ENCODE measurements around the gene SRMS.

SRMS gene

DNA sequence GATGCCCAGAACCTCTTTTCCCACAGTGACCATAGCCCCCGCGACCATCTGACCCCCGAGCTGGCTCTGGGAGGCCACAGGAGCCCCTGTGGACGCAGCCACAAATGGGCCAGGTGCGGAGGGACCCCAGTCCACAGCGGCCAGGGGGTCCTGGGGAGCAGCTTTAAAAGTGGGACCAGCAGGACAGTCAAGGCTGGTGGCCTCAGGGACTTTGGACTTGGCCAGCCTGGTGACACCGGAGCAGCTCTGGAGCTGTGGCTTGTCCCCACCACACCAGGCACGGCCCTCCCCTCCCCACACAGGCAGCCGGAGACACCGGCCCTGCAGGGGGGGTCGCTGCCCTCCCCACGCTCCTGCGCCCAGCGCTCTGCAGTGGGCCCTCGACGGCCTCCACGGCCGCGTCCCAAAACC is 9.9 kb upstream of the SRMS start:
- Mint-ChIP-seq H3K9me3 (peaks cover 0 to 1% of the 10 kb centered on the region in 2 donors), H3K4me3 (no peak overlapping the region), H3K27ac (no peak overlapping the region), H3K4me1 (ENCODE audit: low read depth in 2 of 2) (peaks cover 10 to 13% of the 10 kb centered on the region in 2 donors), H3K36me3 (ENCODE audit: insufficient read depth) (peaks cover 28% of the 10 kb centered on the region), H3K27me3 (no peaks in the 10 kb centered on the region)
- no peak for ATAC-seq (replicated peaks)
- DNase-seq: no peak

DNA sequence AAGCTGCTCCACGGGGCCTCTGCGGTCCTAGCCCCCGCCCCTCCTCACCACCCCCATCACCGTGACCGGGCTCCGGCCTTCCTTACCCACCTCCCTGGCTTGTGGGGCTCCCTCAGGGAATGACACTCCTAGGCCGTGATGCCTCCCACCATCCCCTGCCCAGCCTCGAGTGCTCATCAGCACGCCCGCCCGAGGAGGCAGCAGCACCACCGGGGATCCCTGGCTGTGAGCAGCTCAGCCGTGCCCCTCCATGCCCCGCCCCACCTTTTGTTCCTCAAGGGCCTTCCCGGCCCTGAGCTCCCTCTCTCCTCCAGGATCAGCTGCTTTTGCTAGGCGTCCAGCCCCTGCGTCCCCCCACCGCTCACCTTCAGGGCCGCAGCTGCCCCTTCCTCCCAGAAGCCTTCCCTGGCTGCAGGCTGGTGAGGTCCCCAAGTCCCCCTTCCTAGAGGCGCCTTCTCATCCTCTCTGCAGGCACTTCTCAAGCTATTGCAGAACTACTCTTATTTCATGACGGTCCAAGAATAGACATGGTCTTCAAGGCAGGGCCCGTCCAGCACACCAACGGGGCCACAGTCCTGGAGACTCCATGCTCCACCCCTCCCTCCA is 9.4 kb upstream of the SRMS start:
- Mint-ChIP-seq H3K36me3 (ENCODE audit: insufficient read depth) (peaks cover 31% of the 10 kb centered on the region), H3K4me3 (no peak overlapping the region), H3K4me1 (ENCODE audit: low read depth in 2 of 2) (peaks cover 11 to 14% of the 10 kb centered on the region in 2 donors), H3K27me3 (no peaks in the 10 kb centered on the region), H3K9me3 (peaks cover 0 to 1% of the 10 kb centered on the region in 2 donors), H3K27ac (no peak overlapping the region)
- ATAC-seq (replicated peaks) (no peak), DNase-seq (no peak)

DNA sequence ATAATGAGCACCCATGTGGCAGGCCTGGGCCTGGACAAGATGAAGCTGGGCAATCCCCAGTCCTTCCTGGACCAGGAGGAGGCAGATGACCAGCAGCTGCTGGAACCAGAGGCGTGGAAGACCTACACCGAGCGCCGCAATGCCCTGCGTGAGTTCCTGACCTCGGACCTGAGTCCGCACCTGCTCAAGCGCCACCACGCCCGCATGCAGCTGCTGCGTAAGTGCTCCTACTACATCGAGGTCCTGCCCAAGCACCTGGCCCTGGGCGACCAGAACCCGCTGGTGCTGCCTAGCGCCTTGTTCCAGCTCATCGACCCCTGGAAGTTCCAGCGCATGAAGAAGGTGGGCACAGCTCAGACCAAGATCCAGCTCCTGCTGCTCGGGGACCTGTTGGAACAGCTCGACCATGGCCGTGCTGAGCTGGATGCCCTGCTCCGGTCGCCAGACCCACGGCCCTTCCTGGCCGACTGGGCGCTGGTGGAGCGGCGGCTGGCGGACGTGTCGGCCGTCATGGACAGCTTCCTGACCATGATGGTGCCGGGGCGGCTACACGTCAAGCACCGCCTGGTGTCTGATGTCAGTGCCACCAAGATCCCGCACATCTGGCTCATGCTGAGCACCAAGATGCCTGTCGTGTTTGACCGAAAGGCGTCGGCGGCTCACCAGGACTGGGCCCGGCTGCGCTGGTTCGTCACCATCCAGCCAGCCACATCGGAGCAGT is 8.3 kb upstream of the SRMS start:
- Mint-ChIP-seq H3K27me3 (peaks cover 0 to 3% of the 10 kb centered on the region in 2 donors), H3K4me1 (ENCODE audit: low read depth in 2 of 2) (peaks cover 11 to 14% of the 10 kb centered on the region in 2 donors), H3K36me3 (ENCODE audit: insufficient read depth) (peaks cover 32% of the 10 kb centered on the region), H3K27ac (no peak overlapping the region), H3K9me3 (peaks cover 0 to 1% of the 10 kb centered on the region in 2 donors), H3K4me3 (peak overlapping the region in 1 of 2 donors; percentile 21)
- DNase-seq (no peak), ATAC-seq (replicated peaks) (no peak)

DNA sequence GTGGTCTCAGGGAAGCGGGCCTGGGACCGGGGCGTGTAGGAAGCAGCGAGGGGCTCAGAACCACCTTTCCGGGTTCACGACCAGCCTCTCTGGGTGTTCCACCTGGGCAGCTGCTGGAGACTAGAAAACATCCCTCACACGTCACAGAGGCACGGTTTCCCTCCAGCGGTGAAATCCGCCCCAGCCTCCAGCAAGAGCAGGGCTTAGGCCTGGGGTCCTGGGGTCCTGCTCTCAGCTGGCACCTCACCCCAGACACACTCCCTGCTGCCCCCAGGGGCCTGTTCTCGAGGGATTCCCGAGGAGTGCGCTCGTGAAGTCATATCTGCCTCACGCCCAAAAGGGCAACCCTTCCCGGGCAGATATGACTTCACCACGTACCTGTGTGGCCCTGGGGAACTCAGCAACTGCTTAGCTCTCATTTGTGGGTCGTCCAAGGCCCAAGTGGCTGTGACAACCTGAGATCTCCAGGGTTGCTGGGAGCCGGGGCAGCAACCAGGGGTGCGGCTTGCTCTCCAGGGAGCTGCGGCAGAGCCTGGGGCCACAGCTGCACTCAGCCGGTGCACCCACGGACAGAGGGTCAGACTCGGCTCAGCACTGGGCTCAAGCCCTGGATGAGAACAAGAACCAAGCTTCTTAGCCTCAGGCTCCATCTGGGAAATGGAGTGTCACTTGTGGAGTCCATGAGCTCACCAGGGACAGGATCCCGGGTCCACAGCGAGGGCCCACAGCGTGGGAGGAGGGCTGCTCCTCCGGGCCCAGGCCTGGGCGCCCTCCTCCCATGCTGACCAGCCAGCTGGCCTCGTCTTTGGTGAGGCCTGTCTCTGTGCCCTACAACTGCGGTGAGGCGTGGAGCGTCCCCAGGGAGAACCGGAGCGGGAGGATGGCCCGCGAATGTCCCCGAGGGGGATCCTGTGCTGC is 7.1 kb upstream of the SRMS start:
- peaks cover 8 to 15% of the 10 kb centered on the region in 2 donors for H3K27me3 Mint-ChIP-seq
- peaks cover 0 to 1% of the 10 kb centered on the region in 2 donors for H3K9me3 Mint-ChIP-seq
- H3K36me3 Mint-ChIP-seq (ENCODE audit: insufficient read depth): peaks cover 32% of the 10 kb centered on the region
- peaks cover 8 to 14% of the 10 kb centered on the region in 2 donors for H3K4me1 Mint-ChIP-seq (ENCODE audit: low read depth in 2 of 2)
- no peak for ATAC-seq (replicated peaks)
- H3K4me3 Mint-ChIP-seq: peak overlapping the region; percentile 79 to 80
- no peak for DNase-seq
- H3K27ac Mint-ChIP-seq: peak overlapping the region in 1 of 2 donors; percentile 92

DNA sequence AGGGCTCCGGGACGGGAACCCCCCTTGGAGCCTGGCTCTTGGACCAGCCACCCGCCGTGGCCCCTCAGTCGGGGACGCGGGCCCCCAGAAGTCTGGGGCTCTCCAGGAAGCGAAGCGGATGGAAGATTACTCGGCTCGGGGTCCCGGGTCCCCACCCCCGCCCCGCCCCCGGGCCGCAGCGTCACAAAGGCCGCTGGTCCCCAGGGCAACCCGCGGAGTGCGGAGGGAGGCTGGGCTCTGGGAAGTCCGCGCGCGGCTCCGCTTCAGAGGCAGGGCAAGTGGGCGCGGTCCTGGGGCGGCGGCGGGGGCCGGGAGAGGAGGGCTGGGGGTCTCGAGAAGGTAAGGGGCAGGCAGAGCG is 6.4 kb upstream of the SRMS start, which contains the start of gene FNDC11:
Gene FNDC11 (plus strand): TSS at position 227 of the 358 bp plus-strand sequence. CDS start 1,505 bp downstream, outside the sequence.
- peaks cover 9 to 14% of the 10 kb centered on the region in 2 donors for H3K4me1 Mint-ChIP-seq (ENCODE audit: low read depth in 2 of 2)
- H3K27ac Mint-ChIP-seq: peak within 1 kb of the TSS; percentile 92 to 94
- no peaks in the 10 kb centered on the region for H3K9me3 Mint-ChIP-seq
- ATAC-seq (replicated peaks) (peak; percentile 17), DNase-seq (no peak)
- H3K27me3 Mint-ChIP-seq: peaks cover 13 to 22% of the 10 kb centered on the region in 2 donors
- peaks cover 30% of the 10 kb centered on the region for H3K36me3 Mint-ChIP-seq (ENCODE audit: insufficient read depth)
- H3K4me3 Mint-ChIP-seq: peak within 1 kb of the TSS; percentile 79 to 80

DNA sequence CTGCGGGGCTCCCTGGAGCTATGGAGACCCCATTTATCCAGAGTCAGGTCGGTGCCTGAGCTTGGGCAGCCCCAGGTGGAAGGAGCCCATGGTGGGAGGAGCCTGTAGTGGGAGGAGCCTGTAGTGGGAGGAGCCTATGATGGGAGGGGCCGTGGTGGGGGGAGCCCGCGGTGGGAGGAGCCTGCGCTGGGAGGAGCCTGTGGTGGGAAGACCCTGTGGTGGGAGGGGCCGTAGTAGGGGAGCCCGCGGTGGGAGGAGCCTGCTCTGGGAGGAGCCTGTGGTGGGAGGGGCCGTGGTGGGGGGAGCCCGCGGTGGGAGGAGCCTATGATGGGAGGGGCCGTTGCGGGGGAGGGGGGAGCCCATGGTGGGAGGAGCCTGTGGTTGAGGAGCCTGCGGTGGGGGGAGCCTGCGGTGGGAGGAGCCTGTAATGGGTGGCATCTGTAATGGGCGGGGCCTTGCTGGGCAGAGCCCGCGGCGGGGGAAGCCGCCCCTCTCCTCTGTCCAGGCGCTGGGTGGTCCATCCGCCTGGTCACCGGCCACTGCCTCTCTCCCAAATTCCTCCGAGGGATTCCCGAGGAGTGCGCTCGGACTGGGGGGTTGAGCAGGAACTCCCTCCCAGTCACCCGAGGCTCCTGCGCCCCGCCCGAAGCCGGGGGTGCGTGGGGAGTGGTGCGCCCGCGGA is 5.8 kb upstream of the SRMS start:
- peak overlapping the region; percentile 92 to 94 for H3K27ac Mint-ChIP-seq
- peaks cover 9 to 14% of the 10 kb centered on the region in 2 donors for H3K4me1 Mint-ChIP-seq (ENCODE audit: low read depth in 2 of 2)
- peak; percentile 89 to 90 (median 89) for DNase-seq
- peak; percentile 64 for ATAC-seq (replicated peaks)
- peaks cover 25% of the 10 kb centered on the region for H3K36me3 Mint-ChIP-seq (ENCODE audit: insufficient read depth)
- H3K9me3 Mint-ChIP-seq: no peaks in the 10 kb centered on the region
- peaks cover 13 to 27% of the 10 kb centered on the region in 2 donors for H3K27me3 Mint-ChIP-seq
- H3K4me3 Mint-ChIP-seq: peak overlapping the region; percentile 79 to 80

DNA sequence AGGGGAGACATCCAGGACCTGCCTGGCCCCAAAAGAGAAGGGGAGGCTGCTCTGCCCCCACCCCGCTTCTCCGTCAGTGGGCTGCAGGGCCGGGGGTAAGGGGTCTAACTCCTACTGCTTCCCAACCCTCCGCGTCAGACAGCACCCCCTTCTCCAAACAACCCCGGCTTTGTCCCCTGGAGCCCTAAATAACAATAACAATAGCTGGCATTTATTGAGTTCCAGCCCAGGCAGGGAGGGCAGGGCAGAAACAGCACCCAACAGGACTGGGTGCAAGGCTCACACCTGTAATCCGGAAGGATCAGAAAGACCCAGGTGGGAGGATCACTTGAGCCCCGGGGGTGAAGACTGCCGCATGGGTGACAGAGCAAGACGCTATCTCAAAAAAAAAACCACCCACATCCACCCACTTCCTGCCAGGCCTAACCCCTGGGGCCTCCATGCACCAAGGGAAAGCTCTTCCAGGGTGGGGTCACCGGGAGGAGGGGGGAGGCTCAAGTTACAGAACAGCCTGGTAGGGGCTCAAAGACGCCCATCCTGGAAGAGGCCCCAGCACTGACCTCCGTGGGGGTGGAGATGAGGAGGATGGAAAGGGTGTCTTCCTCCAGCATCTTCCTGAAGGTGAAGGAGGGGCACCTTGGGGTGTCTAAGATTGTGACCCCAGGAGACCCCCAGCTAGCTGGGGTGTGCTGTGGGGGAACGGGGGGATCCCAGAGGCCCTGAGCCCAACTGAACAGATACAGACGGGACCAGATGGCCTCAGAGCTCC is 5.1 kb upstream of the SRMS start:
- peak overlapping the region; percentile 79 to 80 for H3K4me3 Mint-ChIP-seq
- ATAC-seq (replicated peaks) (peak; percentile 70), DNase-seq (peak in 2 of 3 experiments; percentile 56 to 59)
- peak overlapping the region; percentile 92 to 94 for H3K27ac Mint-ChIP-seq
- peaks cover 9 to 14% of the 10 kb centered on the region in 2 donors for H3K4me1 Mint-ChIP-seq (ENCODE audit: low read depth in 2 of 2)
- peaks cover 25% of the 10 kb centered on the region for H3K36me3 Mint-ChIP-seq (ENCODE audit: insufficient read depth)
- H3K9me3 Mint-ChIP-seq: no peaks in the 10 kb centered on the region
- peaks cover 13 to 31% of the 10 kb centered on the region in 2 donors for H3K27me3 Mint-ChIP-seq

DNA sequence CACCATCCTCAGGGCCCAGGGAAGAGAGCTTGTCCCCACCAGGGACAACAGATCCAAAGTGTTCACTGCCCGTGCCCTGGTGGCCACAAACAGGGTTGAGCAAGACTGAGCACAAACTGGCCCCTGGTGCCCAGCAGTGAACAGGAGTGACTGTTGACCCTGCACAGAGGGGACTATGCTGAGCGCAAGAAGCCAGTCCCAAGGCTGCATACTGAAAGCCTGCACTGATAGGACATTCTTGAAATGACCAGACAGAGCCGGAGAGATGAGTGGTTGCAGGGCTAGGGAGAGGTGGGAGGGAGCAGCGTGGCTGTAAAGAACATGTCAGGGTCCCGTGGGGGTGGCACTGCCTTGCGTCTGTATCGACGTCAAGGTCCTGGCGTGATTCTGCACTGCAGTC is 3.5 kb upstream of the SRMS start:
- Mint-ChIP-seq H3K27me3 (peaks cover 13 to 40% of the 10 kb centered on the region in 2 donors), H3K27ac (no peak overlapping the region), H3K9me3 (no peaks in the 10 kb centered on the region), H3K4me3 (peak overlapping the region in 1 of 2 donors; percentile 14), H3K36me3 (ENCODE audit: insufficient read depth) (peaks cover 24% of the 10 kb centered on the region), H3K4me1 (ENCODE audit: low read depth in 2 of 2) (peaks cover 9 to 12% of the 10 kb centered on the region in 2 donors)
- DNase-seq (no peak), ATAC-seq (replicated peaks) (no peak)

DNA sequence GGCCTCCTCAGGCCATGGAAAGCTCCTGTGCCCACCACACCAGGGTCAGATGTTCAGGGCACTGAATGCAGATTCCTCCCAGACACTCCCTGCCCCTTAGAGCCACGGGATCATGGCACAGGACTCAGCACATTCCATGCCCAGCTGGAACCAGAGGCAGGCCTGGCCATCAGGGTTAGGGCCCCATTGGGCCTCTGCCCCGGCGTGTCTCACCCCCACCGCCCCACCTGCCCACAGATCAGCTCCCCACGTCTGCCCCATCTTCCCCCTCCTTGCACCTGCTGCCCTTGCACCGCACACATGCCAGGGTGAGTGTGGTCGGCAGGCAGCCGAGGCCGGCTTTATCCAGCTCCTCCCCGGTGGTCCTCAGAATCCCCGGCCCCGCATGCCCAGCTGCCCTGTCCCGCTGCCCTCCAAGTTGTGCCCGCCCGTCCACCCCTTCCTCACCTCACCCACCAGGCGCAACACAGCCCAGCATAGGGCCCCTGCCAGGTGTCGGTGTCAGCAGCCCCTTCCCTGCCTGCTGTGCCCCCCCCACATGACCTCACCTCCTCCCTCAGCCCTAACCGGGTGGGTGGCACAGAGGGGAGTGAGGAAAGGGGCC is 2.2 kb upstream of the SRMS start:
- peaks cover 24% of the 10 kb centered on the region for H3K36me3 Mint-ChIP-seq (ENCODE audit: insufficient read depth)
- DNase-seq (no peak), ATAC-seq (replicated peaks) (no peak)
- H3K4me3 Mint-ChIP-seq: no peak overlapping the region
- H3K27me3 Mint-ChIP-seq: peaks cover 18 to 50% of the 10 kb centered on the region in 2 donors
- no peak overlapping the region for H3K27ac Mint-ChIP-seq
- no peaks in the 10 kb centered on the region for H3K9me3 Mint-ChIP-seq
- H3K4me1 Mint-ChIP-seq (ENCODE audit: low read depth in 2 of 2): peaks cover 13 to 16% of the 10 kb centered on the region in 2 donors

DNA sequence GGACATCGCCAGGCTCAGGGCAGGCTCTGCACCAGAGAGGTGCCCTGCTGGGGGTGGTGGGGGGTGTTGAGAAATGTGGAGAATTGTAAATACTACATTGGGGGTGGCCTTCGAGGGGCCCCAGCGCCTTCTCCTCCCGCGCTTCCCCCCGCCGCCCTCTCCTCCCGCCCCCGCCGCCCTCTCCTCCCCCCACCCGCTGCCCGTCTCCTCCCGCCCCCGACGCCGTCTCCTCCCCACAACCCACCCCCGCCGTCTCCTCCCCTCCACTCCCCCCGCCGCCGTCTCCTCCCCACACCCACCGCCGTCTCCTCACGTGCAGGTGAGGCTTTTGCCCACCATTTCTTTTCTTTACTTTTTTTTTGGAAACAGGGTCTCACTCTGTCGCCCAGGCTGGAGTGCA is 1.5 kb upstream of the SRMS start:
- DNase-seq (no peak), ATAC-seq (replicated peaks) (no peak)
- Mint-ChIP-seq H3K27ac (no peak overlapping the region), H3K4me1 (ENCODE audit: low read depth in 2 of 2) (peaks cover 13 to 16% of the 10 kb centered on the region in 2 donors), H3K27me3 (peaks cover 18 to 53% of the 10 kb centered on the region in 2 donors), H3K36me3 (ENCODE audit: insufficient read depth) (peaks cover 20% of the 10 kb centered on the region), H3K4me3 (no peak overlapping the region), H3K9me3 (no peaks in the 10 kb centered on the region)

DNA sequence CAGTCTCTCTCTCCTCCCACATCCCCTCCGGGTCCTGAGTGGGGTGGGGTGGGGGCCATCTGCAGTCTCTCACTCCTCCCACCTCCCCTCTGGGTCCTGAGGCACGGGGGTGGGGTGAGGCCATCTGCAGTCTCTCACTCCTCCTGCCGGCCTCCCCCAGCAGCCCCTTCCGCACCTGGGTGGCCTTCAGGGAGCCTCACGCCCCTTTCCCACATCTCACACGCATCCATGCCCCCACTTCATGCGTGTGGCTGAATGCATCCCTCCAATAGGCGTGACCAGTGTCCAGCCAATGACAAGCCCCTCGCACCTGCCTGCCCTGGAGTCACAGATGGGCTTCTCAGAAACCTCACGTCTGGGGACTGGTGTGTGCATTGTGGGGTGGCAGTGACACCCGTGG is 993 bp upstream of the SRMS start:
- no peak overlapping the region for H3K4me3 Mint-ChIP-seq
- peaks cover 20% of the 10 kb centered on the region for H3K36me3 Mint-ChIP-seq (ENCODE audit: insufficient read depth)
- H3K9me3 Mint-ChIP-seq: no peaks in the 10 kb centered on the region
- H3K27ac Mint-ChIP-seq: no peak overlapping the region
- peaks cover 18 to 53% of the 10 kb centered on the region in 2 donors for H3K27me3 Mint-ChIP-seq
- no peak for DNase-seq
- ATAC-seq (replicated peaks): no peak
- peaks cover 13 to 16% of the 10 kb centered on the region in 2 donors for H3K4me1 Mint-ChIP-seq (ENCODE audit: low read depth in 2 of 2)

Measured in effector memory CD8-positive, alpha-beta T cell (primary cell).